GM19035 (cell line): ENCODE results near the gene MT1F.
A peak's percentile ranks its signal among the peaks of the same experiment; 100 is the strongest.
"Not testable (repeated sequence)": the region's sequence is repeated elsewhere in the genome, so short reads cannot be mapped to it uniquely, and the experiment has no call there.

Source experiments
- ATAC-seq: cut with Tn5 transposase; IDR thresholded peaks from one replicate; pipeline ENCODE4 v1.9.1; 2021; ENCODE audit not compliant: unreplicated experiment

Gene MT1F

GRCh38 chr16:56657555-56658326 lies at the start of gene MT1F:
Gene MT1F (plus strand): TSS chr16:56657959. CDS start chr16:56658059, 100 bp downstream.
- no peak for ATAC-seq

GRCh38 chr16:56608043-56608875 lies 49.5 kb upstream of the MT1F start, which contains the start of gene MT2A:
Gene MT2A (plus strand): TSS chr16:56608584. CDS start chr16:56608656, 72 bp downstream.
- ATAC-seq, result peak; percentile 85

GRCh38 chr16:56608876-56609462 lies 48.8 kb upstream of the MT1F start:
- peak; percentile 2 for ATAC-seq

- no peak for ATAC-seq
These were observed 48.3 kb upstream of the MT1F start for GRCh38 chr16:56609463-56609921.

GRCh38 chr16:56610017-56610608 lies 47.6 kb upstream of the MT1F start:
- ATAC-seq, result no peak

GRCh38 chr16:56610609-56611111 lies 47.1 kb upstream of the MT1F start:
- no peak for ATAC-seq

GRCh38 chr16:56611281-56611833 lies 46.4 kb upstream of the MT1F start:
- ATAC-seq, result no peak

GRCh38 chr16:56613706-56614105 lies 44.1 kb upstream of the MT1F start:
- ATAC-seq, result no peak

GRCh38 chr16:56614549-56614991 lies 43.2 kb upstream of the MT1F start:
- ATAC-seq, result no peak

- no peak for ATAC-seq
These were observed 42.4 kb upstream of the MT1F start for GRCh38 chr16:56615353-56615752.

- ATAC-seq, result no peak
These were observed 41.0 kb upstream of the MT1F start for GRCh38 chr16:56616608-56617211.

GRCh38 chr16:56617212-56618085 lies 40.3 kb upstream of the MT1F start:
- no peak for ATAC-seq

GRCh38 chr16:56618138-56618537 lies 39.6 kb upstream of the MT1F start:
- ATAC-seq, result no peak

- no peak for ATAC-seq
These were observed 37.3 kb upstream of the MT1F start for GRCh38 chr16:56620339-56620897.

GRCh38 chr16:56621665-56622445 lies 35.9 kb upstream of the MT1F start:
- ATAC-seq, result not testable (repeated sequence)

- not testable (repeated sequence) for ATAC-seq
These were observed 34.6 kb upstream of the MT1F start for GRCh38 chr16:56623184-56623583.

GRCh38 chr16:56623637-56624036 lies 34.1 kb upstream of the MT1F start:
- ATAC-seq, result no peak
